DMS153 treated with DMSO at 0.1 percent for 48 hours (cell line): Measurements from ENCODE around the gene SLC16A11.
"Not testable (repeated sequence)": the region's sequence is repeated elsewhere in the genome, so short reads cannot be mapped to it uniquely, and the experiment has no call there.

Experiments
- DNase-seq: peaks from one replicate; lab custom pipeline; 2025; ENCODE audit not compliant: unreplicated experiment; lab: John Stamatoyannopoulos, UW

SLC16A11 gene, protein sequence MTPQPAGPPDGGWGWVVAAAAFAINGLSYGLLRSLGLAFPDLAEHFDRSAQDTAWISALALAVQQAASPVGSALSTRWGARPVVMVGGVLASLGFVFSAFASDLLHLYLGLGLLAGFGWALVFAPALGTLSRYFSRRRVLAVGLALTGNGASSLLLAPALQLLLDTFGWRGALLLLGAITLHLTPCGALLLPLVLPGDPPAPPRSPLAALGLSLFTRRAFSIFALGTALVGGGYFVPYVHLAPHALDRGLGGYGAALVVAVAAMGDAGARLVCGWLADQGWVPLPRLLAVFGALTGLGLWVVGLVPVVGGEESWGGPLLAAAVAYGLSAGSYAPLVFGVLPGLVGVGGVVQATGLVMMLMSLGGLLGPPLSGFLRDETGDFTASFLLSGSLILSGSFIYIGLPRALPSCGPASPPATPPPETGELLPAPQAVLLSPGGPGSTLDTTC

DNA sequence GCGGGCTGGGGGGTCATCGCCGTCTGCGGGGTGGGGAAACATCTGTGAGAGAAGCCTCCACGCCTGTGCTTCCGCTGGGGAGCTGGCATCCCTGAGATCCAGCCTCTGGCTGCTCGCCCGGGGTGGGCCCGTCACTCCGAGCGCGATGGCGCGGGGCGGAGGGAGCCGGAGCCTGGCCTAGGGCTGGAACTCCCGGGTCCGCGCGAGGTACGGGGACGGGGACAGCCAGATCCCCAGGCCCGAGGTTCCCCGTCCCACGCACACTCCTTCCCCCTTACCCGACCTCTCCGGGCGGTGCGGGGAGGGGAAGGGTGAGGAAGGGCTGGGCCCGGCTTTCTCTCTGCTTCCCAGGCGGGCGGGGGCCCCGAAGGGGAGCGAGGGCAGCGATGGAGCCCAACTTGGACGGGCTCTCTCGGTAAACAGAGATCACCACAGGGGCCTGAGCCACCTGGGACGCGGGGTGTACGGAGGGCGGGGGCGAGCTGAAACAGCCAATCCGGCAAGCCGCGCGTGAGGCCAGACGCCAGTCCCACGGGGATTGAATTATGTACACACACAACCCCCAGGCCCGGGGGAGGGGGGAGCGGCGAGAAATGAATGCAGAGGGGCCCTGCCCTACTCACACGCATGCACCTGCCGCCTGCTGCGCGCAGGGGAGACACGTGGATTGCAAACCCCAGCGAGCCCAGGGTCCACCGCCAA, at the start of gene SLC16A11:
SLC16A11 (minus strand) TSS at position 596 of the 702 bp plus-strand sequence; CDS start at position 17, 579 bp downstream.
- DNase-seq = peak; percentile 46

DNA sequence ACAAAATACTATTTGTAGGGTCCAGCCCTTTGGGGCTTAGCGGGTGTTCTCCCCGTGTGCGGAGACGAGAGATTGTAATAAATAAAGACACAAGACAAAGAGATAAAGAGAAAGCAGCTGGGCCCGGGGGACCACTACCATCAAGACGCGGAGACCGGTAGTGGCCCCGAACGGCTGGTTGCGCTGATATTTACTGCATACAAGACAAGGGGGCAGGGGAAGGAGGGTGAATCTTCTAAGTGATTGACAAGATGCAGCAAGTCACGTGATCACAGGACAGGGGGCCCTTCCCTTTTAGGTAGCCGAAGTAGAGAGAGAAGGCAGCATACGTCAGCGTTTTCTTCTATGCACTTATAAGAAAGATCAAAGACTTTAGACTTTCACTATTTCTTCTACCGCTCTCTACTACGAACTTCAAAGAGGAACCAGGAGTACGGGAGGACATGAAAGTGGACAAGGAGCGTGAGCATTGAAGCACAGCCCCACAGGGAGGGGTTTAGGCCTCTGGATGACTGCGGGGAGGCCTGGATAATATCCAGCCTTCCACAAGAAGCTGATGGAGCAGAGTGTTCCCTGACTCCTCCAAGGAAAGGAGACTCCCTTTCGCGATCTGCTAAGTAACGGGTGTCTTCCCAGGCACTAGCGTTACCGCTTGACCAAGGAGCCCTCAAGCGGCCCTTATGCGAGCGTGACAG, 47.6 kb upstream of the SLC16A11 start:
- DNase-seq = not testable (repeated sequence)

DNA sequence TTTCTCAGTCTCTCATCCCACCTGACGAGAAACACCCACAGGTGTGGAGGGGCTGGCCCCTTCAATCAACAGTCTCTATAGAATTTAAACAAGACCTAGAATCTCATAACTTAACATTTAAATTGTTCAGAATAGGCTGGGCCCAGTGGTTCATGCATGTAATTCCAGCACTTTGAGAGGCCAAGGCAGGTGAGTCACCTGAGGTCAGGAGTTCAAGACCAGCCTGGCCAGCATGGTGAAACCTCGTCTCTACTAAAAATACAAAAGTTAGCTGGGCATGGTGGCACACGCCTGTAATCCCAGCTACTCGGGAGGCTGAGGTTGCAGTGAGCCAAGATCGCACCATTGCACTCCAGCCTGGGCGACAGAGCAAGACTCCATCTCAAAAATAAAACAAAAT, 45.7 kb upstream of the SLC16A11 start:
- not testable (repeated sequence) for DNase-seq

DNA sequence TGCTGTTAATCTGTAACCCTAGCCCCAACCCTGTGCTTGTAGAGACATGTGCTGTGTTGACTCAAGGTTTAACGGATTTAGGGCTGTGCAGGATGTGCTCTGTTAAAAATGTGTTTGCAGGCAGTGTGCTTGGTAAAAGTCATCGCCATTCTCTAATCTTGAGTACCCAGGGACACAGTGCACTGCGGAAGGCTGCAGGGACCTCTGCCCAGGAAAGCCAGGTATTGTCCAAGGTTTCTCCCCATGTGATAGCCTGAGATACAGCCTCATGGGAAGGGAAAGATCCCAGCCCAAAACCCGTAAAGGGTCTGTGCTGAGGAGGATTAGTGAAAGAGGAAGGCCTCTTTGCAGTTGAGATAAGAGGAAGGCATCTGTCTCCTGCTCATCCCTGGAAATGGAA, 44.5 kb upstream of the SLC16A11 start:
- DNase-seq = not testable (repeated sequence)

DNA sequence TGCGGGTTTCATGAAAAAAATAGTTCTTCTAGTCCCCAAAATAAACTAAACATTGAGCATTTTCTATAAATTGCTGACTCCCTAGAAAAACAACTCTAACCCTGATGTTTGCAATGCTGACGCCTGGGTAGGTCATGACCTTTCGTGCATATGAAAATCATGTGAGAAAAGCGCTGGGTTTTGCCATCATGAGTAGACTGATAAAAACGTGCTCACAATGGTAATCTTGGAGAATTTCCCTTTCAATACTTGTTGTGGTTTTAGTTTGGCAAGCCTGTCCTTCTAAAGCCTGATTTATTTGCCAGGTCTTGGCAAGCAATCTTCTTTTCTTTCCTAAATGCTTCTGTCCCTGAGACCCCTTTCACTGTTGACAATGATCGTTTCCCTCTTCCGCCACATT, 40.2 kb upstream of the SLC16A11 start:
- no peak for DNase-seq

DNA sequence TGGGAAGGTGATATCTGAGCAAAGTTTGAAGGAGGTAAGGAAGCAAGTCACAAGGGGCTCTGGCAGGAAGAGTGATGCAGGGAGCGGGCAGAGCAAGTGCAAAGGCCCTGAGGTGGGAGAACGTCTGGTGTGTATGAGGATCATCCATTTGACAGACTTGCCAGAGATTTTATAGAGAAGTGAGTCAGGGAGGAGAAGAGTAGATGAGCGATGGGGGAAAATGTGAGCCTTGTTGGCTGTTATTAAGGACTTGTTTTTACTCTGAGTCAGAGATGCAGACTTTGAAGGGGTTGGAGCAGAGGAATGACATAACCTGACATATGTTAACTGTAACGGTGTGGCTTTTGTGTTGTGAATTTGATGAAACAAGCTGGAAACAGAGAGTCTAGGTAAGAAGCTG, 39.7 kb upstream of the SLC16A11 start:
- no peak for DNase-seq

DNA sequence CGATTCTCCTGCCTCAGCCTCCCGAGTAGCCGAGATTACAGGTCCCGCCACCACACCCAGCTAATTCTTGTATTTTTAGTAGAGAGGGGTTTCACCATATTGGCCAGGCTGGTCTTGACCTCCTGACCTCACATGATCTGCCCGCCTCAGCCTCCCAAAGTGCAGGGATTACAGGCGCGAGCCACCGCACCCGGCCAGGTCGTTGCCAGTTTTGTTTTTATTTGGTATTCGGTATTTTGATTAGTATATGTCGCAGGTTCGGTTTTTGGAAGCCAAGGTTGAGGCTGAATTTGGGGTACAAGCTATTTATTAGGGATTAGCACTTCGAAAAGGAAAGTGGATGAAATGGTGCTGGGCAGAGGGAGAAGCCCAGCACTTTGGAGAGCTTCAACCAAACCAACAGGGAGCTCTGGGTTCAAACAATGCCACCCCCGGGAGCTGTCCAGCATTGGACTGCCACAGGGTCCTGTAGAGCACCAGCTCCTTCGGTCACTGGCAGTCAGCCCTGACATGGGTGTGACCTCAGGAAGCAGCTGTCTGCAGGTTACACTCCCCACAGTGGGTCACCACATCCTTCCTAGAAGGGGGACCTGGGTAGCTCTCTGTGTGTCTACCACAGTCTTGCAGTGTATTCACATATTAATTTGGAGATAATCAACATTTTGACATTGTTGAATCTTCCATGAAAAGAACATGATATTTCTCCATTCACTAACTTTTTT, 37.6 kb upstream of the SLC16A11 start:
- no peak for DNase-seq

DNA sequence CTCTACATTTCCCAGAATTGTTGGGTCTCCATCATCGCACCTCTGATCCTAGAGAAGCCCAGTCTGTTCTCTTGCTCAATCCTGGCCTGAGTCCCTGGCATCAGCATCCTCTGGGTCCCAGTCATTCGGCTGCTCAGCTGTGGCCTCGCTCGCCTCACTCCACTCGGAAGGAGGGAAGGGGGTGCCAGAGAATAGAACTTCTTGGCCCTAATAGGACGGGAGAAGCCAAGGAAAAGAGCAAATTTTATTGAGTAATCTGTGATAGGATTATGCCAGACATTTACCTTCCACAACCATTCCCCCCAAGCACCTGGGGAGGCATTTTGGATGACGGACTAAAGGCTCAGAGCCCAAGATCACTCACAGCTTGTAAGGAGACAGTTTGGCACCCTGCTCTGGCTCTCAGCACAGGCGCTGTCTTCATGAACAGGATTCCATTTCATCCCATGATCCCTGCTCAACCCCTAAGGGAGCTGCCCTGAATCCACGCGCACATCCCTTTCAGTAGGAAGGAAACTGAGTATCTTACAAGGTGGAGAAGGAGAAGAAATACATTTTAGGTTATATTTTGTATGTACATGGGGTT, 36.7 kb upstream of the SLC16A11 start:
- no peak for DNase-seq

DNA sequence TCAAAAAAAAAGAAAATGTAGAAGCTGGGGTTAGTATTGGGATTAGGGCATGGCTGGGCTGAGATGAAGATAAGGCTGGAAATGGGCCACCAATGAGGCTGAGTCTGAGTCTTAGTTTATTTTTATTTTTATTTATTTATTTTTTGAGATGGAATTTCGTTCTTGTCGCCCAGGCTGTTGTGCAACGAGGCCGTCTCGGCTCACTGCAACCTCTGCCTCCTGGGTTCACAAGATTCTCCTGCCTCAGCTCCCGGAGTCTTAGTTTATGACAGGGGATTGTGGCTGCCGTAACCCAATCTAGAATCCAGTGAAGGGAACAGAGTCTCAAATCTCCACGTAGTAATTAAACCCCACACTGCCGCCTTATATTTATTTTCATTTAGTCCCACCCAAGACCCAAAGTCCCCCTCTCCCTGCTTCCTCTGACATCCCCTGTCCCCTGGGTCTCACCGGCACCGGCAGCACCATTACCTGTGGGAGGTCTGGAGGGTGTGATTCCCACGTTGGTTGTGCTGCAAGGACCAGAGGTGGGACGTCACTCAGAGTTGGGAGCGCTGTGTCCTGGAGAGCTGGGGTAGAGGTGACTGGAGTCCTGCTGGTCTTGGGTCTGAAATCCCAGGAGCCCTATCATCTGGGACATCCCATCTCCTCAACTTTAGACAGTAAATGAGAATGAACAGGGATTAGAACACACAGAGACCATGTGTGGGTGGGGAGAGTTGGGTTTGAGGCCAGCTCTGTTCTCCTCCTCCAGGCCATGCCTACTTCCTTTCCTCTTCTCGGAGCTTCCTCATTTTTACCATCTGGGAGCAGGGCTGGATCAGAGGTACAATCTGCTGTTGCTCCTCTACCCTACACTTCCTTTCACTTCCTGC, 35.9 kb upstream of the SLC16A11 start, which contains the start of gene CLEC10A:
CLEC10A (minus strand) TSS at position 671 of the 875 bp plus-strand sequence. CDS start 1,439 bp downstream, outside the sequence.
- DNase-seq = no peak

DNA sequence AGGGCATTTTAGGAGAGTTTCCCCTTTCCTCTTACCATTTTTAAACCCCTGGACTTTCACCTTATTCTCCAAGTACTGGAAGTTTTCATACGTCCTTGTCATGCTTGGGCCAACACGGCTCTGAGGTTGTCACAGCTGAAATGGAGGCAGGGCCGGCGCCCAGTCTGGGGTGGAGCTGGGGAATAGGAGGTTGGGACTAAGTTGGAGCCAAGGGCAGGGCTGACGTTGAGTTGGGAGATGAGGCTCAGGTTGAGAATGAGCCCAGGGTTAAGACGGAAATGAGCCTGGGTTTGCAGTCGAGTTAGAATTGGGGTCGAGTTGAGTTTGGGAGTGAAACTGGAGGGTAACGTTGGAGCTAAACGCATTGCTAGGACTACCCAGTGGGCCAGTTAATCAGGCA, 34.8 kb upstream of the SLC16A11 start:
- no peak for DNase-seq

DNA sequence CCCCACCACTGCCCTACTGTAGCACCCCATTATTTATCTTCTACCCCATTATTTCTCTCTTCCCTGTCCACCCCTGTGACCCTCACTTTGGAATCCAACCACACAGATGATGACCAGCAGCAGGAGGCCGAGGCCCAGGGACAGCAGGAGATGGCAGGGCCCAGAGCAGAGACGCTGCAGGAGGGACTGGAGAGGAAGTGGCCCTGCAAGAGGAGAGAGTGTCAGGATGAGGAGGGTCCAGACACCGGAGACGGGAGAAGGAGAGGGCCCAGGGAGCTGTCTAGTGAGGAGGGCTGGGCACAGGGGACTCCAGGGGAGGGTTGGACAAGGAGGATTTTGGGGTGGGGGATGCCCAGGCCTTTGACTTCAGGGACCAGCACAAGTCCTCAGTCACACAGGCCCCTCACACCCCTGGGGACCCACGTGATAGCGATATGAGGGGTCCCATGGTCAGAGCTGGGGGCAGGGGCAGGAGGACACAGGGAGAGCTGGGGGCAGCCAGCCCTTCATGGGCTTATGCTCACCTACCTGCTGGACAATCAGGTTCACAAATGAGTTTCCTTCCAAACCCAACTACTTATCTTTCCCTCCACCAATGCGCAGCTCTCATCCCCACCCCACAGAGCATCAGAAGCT, 34.1 kb upstream of the SLC16A11 start:
- no peak for DNase-seq

DNA sequence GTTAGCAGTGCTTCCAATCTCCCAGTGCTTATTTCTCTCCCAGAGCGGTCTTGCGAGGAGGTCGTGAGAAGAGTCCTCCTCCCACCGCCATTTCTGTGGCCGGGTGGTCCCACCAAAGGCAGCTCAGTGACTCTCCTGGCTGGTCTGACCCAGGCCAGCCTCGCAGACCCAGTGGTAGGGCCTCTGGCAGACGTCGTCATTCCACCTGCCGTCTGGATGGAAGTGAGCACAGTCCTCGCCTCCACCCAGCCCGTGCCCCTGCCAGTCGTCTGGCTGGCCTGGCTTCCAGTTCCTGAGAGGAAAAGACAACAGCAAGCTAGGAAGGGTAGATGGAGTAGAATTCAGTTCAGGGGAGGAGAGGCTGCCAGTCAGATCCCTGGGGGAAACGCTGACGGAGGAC, 31.0 kb upstream of the SLC16A11 start:
- DNase-seq = no peak

DNA sequence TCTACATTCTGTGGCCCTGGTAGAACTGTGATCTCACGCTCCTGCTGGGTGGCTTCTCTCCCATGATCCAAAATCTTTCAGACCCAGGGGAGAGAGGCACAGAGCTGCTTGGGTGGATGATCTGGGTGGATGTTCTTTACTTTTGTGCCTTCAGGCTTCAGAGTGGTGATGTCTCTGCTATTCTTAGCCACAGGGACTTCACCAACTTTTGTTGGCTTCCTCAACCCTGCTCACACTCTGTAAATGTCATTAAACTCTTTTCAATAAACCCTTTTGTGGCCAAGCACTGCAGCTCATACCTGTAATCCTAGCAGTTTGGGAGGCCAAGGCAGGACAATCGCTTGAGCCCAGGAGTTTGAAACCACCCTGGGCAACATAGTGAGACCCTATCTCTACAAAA, 28.5 kb upstream of the SLC16A11 start:
- DNase-seq = no peak

DNA sequence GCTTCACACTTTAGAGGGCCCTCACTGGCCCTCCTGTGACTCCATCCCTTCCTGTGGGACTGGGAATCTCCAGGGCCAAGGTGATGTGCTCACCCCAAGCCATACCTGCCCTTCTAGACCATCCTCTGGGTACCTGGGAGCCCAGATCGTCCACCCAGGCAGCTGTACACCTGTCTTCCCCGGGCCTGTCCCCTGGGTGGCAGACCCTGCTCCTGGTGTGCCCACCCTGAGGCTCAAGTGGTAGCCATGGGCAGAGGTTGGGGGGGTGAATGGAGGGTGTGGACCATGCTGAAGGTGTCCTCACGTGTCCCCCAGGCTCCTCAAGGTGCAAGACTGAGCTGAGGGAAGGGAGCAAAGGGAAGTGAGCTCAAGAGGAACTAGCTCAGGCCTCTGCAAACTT, 26.8 kb upstream of the SLC16A11 start:
- DNase-seq = no peak

DNA sequence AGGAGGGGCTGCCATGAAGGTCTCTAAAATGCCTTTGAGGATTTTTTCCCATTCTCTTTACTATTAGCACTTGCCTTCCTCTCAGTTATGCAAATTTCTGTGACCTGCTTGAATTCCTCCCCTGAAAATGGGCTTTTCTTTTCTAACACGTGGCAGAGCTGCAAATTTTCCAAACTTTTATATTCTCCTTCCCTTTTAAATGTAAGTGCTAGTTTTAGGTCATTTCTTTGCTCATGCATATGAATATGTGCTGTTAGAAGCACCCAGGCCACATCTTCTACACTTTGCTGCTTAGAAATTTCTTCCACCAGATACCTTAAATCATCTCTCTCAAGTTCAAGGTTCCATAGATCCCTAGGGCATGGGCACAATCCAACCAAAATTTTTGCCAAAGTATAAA, 24.4 kb upstream of the SLC16A11 start:
- no peak for DNase-seq

DNA sequence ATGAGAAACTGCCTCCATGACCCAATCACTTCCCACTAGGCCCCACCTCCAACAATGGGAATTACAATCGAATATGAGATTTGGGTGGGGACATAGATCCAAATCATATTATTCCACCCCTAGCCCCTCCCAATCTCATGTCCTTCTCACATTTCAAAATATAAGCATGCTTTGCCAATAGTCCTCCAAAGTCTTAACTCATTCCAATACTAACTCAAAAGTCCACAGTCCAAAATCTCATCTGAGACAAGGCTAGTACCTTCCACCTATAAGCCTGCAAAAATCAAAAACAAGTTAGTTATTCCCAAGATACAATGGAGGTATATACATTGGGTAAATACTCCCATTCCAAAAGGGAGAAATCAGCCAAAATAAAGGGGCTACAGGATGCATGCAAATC, 23.3 kb upstream of the SLC16A11 start:
- no peak for DNase-seq

DNA sequence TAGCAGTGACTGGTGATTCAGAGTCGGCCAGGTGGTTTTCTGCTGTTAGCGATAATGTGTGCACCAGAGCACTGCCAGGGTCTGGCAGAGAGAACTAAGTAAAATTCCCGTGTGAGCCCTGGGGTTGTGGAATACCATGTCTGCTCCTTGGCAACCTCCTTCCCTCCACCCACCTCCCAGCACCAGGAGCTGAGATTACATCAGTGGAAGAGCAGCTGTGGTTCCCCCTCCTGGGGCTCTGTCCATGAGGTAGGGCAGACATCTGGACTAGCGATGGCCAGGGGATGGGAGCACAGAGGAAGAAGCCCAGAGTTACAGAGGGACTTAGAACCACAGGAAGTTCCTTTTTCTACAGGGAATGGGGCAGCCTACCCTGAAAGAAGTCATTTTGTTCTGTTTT, 20.4 kb upstream of the SLC16A11 start:
- no peak for DNase-seq

DNA sequence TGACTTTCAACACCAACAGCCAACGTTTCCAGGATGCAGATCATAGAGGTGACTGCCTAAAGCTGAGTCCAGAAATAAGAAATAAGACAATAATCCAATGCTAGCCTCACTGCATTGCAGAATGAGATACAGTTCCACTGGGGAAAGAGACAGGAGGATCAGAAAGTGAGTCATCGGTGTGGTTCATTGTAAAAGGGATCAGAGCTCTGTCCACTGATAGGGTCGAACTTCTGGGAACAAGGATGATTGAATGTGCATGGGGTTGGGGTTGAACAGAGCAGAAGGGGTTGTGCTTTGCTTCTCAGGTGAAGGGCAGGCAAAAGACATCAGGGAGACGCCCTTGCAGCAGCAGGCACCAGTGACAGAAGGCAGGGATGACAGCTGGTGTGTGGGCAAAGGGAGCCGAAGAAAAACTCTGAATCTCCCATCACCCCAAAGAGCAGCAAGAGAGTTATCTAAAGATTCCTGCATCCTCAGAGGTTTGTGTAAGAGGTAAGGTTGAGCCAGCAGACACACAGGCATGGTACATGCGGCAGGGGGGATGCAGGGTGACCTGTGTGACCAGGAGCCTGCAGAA, 19.7 kb upstream of the SLC16A11 start:
- DNase-seq = no peak
